ENCODE measurements around the gene GRAP.

DNA sequence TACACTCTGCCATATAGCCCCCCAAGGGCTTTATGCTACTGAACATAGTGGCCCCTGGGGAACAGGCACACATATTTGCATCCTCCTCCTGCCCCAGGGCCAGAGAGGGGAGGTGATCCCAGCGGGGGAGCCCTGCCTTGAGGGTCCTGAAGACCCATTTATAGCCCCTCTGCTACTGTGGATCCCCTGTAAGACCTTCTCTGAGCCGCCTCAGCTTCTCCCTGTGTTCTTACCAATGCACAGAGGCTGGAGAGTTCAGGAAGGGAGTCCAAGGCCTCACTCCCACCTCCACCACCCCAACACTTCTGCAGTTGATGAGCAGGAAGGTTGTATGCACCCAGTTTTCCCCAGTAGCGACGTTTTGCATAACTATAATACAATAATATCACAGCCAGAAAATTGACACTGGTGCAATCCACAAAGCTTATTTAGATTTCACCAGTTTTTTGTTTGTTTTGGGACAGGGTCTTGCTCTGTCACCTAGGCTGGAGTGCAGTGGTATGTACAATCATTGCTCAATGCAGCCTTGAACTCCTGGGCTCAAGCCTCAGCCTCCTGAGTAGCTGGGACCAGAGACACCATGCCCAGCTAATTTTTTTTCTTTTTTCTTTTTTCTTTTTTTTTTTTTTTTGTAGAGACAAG is 40.8 kb downstream of the GRAP start:
- TF ChIP-seq, protein P1, sequence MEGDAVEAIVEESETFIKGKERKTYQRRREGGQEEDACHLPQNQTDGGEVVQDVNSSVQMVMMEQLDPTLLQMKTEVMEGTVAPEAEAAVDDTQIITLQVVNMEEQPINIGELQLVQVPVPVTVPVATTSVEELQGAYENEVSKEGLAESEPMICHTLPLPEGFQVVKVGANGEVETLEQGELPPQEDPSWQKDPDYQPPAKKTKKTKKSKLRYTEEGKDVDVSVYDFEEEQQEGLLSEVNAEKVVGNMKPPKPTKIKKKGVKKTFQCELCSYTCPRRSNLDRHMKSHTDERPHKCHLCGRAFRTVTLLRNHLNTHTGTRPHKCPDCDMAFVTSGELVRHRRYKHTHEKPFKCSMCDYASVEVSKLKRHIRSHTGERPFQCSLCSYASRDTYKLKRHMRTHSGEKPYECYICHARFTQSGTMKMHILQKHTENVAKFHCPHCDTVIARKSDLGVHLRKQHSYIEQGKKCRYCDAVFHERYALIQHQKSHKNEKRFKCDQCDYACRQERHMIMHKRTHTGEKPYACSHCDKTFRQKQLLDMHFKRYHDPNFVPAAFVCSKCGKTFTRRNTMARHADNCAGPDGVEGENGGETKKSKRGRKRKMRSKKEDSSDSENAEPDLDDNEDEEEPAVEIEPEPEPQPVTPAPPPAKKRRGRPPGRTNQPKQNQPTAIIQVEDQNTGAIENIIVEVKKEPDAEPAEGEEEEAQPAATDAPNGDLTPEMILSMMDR (IDR thresholded peaks at IDR 0.05): no peak
- TF ChIP-seq POLR2A (IDR thresholded peaks at IDR 0.05) (no peak), POLR2AphosphoS5 (IDR thresholded peaks at IDR 0.05) (no peak)

Measured in prostate gland (tissue), 2 donors.